PC-3 (cell line): ENCODE data around the gene PDE9A. TPM values are rescaled to one million over a fixed set of nuclear protein-coding genes. Genes with fewer than 3 reads are reported as not detected.

Experiments used
- ATAC-seq: fragments of 200-7000 bp; cut with Tn5 transposase; 2 replicates; pipeline ENCODE4 v1.9.1; 2020; ENCODE audit warnings: mild to moderate bottlenecking, moderate library complexity
- BruUV-seq: library from RNA; stranded (reverse); fragments of 400-500 nt; replicated peaks from 2 replicates; lab custom pipeline; 2021; lab: Mats Ljungman, UMichigan
- CTCF ChIA-PET: fragments of 300-600 bp; sonication (Branson Sonifier 250); formaldehyde crosslinking; loops from one replicate; lab custom pipeline; 2022; ENCODE audit warnings: antibody characterized with exemption; lab: Charles Lee
- POLR2A ChIA-PET: fragments of 300-600 bp; sonication (Branson Sonifier 250); formaldehyde crosslinking; loops from one replicate; lab custom pipeline; 2022; ENCODE audit warnings: antibody characterized with exemption; ENCODE audit not compliant: unreplicated experiment; lab: Charles Lee
- DNase-seq: peaks from one replicate; pipeline ENCODE4 v3.0.0-alpha.2; 2015
- H2AFZ ChIP-seq: fragments of 300-600 bp; sonication (generic); 2 replicates; pipeline ENCODE4 v1.6.0; 2016; ENCODE audit warnings: antibody characterized with exemption, low read length
- H3F3A ChIP-seq: fragments of 300-600 bp; sonication (generic); one replicate; pipeline ENCODE4 v1.6.0; 2017; ENCODE audit warnings: antibody characterized with exemption, low read length, control low read depth, mild to moderate bottlenecking; ENCODE audit not compliant: unreplicated experiment
- H3K27ac ChIP-seq: fragments of 300-600 bp; sonication (generic); 2 replicates; pipeline ENCODE4 v1.5.1; 2016; ENCODE audit warnings: mild to moderate bottlenecking, low read length
- H3K27me3 ChIP-seq: fragments of 300-600 bp; sonication (generic); 2 replicates; pipeline ENCODE4 v1.6.1; 2016; ENCODE audit warnings: low read length, mixed read lengths
- H3K36me3 ChIP-seq: fragments of 300-600 bp; sonication (generic); 2 replicates; pipeline ENCODE4 v1.6.1; 2016; ENCODE audit warnings: low read depth, mixed run types, low read length, mixed read lengths
- H3K4me1 ChIP-seq: fragments of 300-600 bp; sonication (generic); 2 replicates; pipeline ENCODE4 v1.5.1; 2016; ENCODE audit warnings: low read length; ENCODE audit not compliant: insufficient read depth
- H3K4me2 ChIP-seq: fragments of 300-600 bp; sonication (generic); 2 replicates; pipeline ENCODE4 v1.6.0; 2016; ENCODE audit warnings: low read length
- H3K4me3 ChIP-seq: fragments of 300-600 bp; sonication (generic); 2 replicates; pipeline ENCODE4 v1.5.1; 2016; ENCODE audit warnings: mild to moderate bottlenecking, low read length, mixed read lengths
- H3K79me2 ChIP-seq: fragments of 300-600 bp; sonication (generic); 2 replicates; pipeline ENCODE4 v1.6.1; 2017; ENCODE audit warnings: low read length, mixed read lengths
- H3K9ac ChIP-seq: fragments of 300-600 bp; sonication (generic); 2 replicates; pipeline ENCODE4 v1.6.0; 2016; ENCODE audit warnings: mild to moderate bottlenecking, low read length
- H3K9me2 ChIP-seq: fragments of 300-600 bp; sonication (generic); replicated peaks from 2 replicates; pipeline ENCODE4 v1.6.1; 2016; ENCODE audit warnings: mixed run types, low read length, mixed read lengths
- H3K9me3 ChIP-seq: fragments of 300-600 bp; sonication (generic); 2 replicates; pipeline ENCODE4 v1.6.1; 2016; ENCODE audit warnings: low read length, mixed read lengths
- H4K20me1 ChIP-seq: fragments of 300-600 bp; sonication (generic); 2 replicates; pipeline ENCODE4 v1.6.1; 2016; ENCODE audit warnings: low read length, mixed read lengths
- EZH2 ChIP-seq: fragments of 300-600 bp; sonication (generic); IDR thresholded peaks from one replicate; pipeline ENCODE4 v1.6.1; 2017; ENCODE audit warnings: antibody characterized with exemption, mild to moderate bottlenecking, low read length; ENCODE audit not compliant: unreplicated experiment
- EZH2phosphoT487 ChIP-seq: fragments of 300-600 bp; sonication (generic); IDR thresholded peaks from 2 replicates; pipeline ENCODE4 v1.6.1; 2018; ENCODE audit warnings: mild to moderate bottlenecking, antibody characterized with exemption, low read length, borderline replicate concordance
- intact Hi-C: fragments of 100-400 bp; cut with micrococcal nuclease; formaldehyde crosslinking; loops from 2 replicates; pipeline ENCODE4 v1.9.0; 2023
- total RNA-seq: library from RNA; depleted of rRNA; stranded (reverse); fragments of >200 nt; gene quantifications from 2 replicates; pipeline ENCODE4 v1.2.3, GENCODE V29; 2014
- TF ChIP-seq, protein P1 (sequence below): fragments of 300-600 bp; sonication (generic); conservative IDR thresholded peaks from 2 replicates; pipeline ENCODE4 v1.5.1; 2017; ENCODE audit warnings: antibody characterized with exemption, low read depth, mild to moderate bottlenecking, low read length

Gene PDE9A
- total RNA-seq, 1 experiment from 2014 or later, result 0.33 TPM

GRCh38 chr21:42663860-42664535, 10.6 kb downstream of the PDE9A start:
- H3K27ac ChIP-seq, result no peak overlapping the region
- intact Hi-C loops, result no loop called here
- CTCF ChIA-PET, result no interaction called here
- TF ChIP-seq EZH2phosphoT487 (no peak), EZH2 (no peak)
- TF ChIP-seq, protein P1, sequence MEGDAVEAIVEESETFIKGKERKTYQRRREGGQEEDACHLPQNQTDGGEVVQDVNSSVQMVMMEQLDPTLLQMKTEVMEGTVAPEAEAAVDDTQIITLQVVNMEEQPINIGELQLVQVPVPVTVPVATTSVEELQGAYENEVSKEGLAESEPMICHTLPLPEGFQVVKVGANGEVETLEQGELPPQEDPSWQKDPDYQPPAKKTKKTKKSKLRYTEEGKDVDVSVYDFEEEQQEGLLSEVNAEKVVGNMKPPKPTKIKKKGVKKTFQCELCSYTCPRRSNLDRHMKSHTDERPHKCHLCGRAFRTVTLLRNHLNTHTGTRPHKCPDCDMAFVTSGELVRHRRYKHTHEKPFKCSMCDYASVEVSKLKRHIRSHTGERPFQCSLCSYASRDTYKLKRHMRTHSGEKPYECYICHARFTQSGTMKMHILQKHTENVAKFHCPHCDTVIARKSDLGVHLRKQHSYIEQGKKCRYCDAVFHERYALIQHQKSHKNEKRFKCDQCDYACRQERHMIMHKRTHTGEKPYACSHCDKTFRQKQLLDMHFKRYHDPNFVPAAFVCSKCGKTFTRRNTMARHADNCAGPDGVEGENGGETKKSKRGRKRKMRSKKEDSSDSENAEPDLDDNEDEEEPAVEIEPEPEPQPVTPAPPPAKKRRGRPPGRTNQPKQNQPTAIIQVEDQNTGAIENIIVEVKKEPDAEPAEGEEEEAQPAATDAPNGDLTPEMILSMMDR, result no peak
- H3K4me1 ChIP-seq, result 0 out of 2 replicates have a peak, but pooled peaks cover 5% of the 10 kb centered on the region
- no peaks in the 10 kb centered on the region for H4K20me1 ChIP-seq
- H3K79me2 ChIP-seq, result no peaks in the 10 kb centered on the region
- ATAC-seq (peak; percentile 32; the same call in 1 of the 2 replicates), DNase-seq (no peak)
- peaks cover 28% of the 10 kb centered on the region for H3K27me3 ChIP-seq
- no peaks in the 10 kb centered on the region for H3K36me3 ChIP-seq
- no peak overlapping the region for H2AFZ ChIP-seq
- no peaks in the 10 kb centered on the region for H3F3A ChIP-seq
- no peak overlapping the region for H3K4me2 ChIP-seq
- POLR2A ChIA-PET, result no interaction called here
- H3K9ac ChIP-seq, result no peak overlapping the region
- BruUV-seq, result no TSS peak
- no peaks in the 10 kb centered on the region for H3K9me2 ChIP-seq
- no peak overlapping the region for H3K4me3 ChIP-seq
- no peaks in the 10 kb centered on the region for H3K9me3 ChIP-seq

GRCh38 chr21:42664614-42665013, 11.2 kb downstream of the PDE9A start:
- intact Hi-C loops, result no loop called here
- peaks cover 22% of the 10 kb centered on the region for H3K27me3 ChIP-seq
- TF ChIP-seq EZH2phosphoT487 (no peak), EZH2 (no peak)
- TF ChIP-seq, protein P1, result no peak
- H3K27ac ChIP-seq, result no peak overlapping the region
- no peaks in the 10 kb centered on the region for H3K36me3 ChIP-seq
- no peak overlapping the region for H3K4me3 ChIP-seq
- H2AFZ ChIP-seq, result no peak overlapping the region
- BruUV-seq, result no TSS peak
- H4K20me1 ChIP-seq, result no peaks in the 10 kb centered on the region
- no peaks in the 10 kb centered on the region for H3K79me2 ChIP-seq
- H3K9me2 ChIP-seq, result no peaks in the 10 kb centered on the region
- POLR2A ChIA-PET, result no interaction called here
- CTCF ChIA-PET, result no interaction called here
- ATAC-seq (no peak), DNase-seq (no peak)
- no peaks in the 10 kb centered on the region for H3F3A ChIP-seq
- no peak overlapping the region for H3K9ac ChIP-seq
- H3K4me2 ChIP-seq, result no peak overlapping the region
- no peaks in the 10 kb centered on the region for H3K9me3 ChIP-seq
- 0 out of 2 replicates have a peak, but pooled peaks cover 5% of the 10 kb centered on the region for H3K4me1 ChIP-seq

DNA sequence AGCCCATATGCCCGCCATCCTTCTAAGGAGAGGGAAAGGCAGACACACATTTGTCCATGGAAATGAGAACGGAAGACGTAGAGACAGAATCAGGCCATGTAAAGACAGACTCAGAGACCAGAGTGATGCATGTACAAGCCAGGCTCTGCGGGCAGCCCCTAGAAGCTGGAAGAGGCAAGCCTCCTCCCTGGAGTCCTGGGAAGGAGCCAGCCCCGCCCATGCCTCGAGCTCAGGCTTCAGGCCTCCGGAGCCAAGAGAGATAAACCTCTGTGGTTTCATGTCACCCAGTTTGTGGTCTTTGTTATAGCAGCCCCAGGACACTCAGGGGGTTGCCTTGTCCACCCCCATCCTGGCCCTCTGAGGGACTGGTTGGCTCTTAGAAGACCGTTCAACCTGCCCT, 11.6 kb downstream of the PDE9A start:
- Histone ChIP-seq H3K9me2 (no peaks in the 10 kb centered on the region), H3K4me2 (no peak overlapping the region), H3K79me2 (no peaks in the 10 kb centered on the region), H3K27me3 (peaks cover 22% of the 10 kb centered on the region), H3K36me3 (no peaks in the 10 kb centered on the region), H3K9ac (no peak overlapping the region), H3K27ac (no peak overlapping the region), H2AFZ (no peak overlapping the region), H3F3A (no peaks in the 10 kb centered on the region), H3K9me3 (no peaks in the 10 kb centered on the region), H3K4me1 (0 out of 2 replicates have a peak, but pooled peaks cover 5% of the 10 kb centered on the region), H3K4me3 (no peak overlapping the region), H4K20me1 (no peaks in the 10 kb centered on the region)
- ChIA-PET POLR2A (no interaction called here), CTCF (no interaction called here)
- intact Hi-C loops, result no loop called here
- TF ChIP-seq EZH2phosphoT487 (no peak), EZH2 (no peak)
- TF ChIP-seq, protein P1, result no peak
- BruUV-seq, result no TSS peak
- no peak for ATAC-seq
- peak; percentile 37 for DNase-seq
